Endothelial cell (in vitro differentiated cells): ENCODE data around the gene ETS1. TPM values are rescaled to one million over a fixed set of nuclear protein-coding genes. Genes with fewer than 3 reads are reported as not detected.

Source experiments
- DNase-seq: peaks from one replicate; pipeline ENCODE4 v3.0.0; 2021; ENCODE audit warnings: low spot score
- H3K27ac Mint-ChIP-seq: one replicate; pipeline ENCODE4 v1.8.0; 2021; ENCODE audit warnings: mixed read lengths, inconsistent platforms; ENCODE audit not compliant: unreplicated experiment
- H3K27me3 Mint-ChIP-seq: one replicate; pipeline ENCODE4 v1.8.0; 2021; ENCODE audit warnings: mild to moderate bottlenecking, moderate library complexity, mixed read lengths, inconsistent platforms; ENCODE audit not compliant: unreplicated experiment
- H3K36me3 Mint-ChIP-seq: one replicate; pipeline ENCODE4 v1.8.0; 2021; ENCODE audit warnings: mild to moderate bottlenecking, low read depth, mixed read lengths, inconsistent platforms; ENCODE audit not compliant: unreplicated experiment
- H3K4me1 Mint-ChIP-seq: one replicate; pipeline ENCODE4 v1.8.0; 2021; ENCODE audit warnings: mild to moderate bottlenecking, mixed read lengths, inconsistent platforms; ENCODE audit not compliant: unreplicated experiment
- H3K4me3 Mint-ChIP-seq: one replicate; pipeline ENCODE4 v1.8.0; 2021; ENCODE audit warnings: mild to moderate bottlenecking, mixed read lengths, inconsistent platforms; ENCODE audit not compliant: unreplicated experiment
- H3K9me3 Mint-ChIP-seq: one replicate; pipeline ENCODE4 v1.8.0; 2021; ENCODE audit warnings: mixed read lengths, inconsistent platforms; ENCODE audit not compliant: unreplicated experiment
- total RNA-seq: library from RNA; stranded (reverse); fragmentation: NEBNext Ultra II Directional; extraction: Animal tissue kit (Norgen Biotek cat#: 25700); gene quantifications from one replicate; pipeline ENCODE4 v1.2.1, GENCODE V29; 2021; ENCODE audit not compliant: unreplicated experiment
- TF ChIP-seq, protein P1 (sequence below): fragments of 200-600 bp; sonication (generic); IDR thresholded peaks from one replicate; pipeline ENCODE4 v1.5.0; 2021; ENCODE audit warnings: antibody characterized with exemption; ENCODE audit not compliant: unreplicated experiment

The ETS1 gene
- total RNA-seq, 1 donor from 2014 or later: 309 TPM

DNA sequence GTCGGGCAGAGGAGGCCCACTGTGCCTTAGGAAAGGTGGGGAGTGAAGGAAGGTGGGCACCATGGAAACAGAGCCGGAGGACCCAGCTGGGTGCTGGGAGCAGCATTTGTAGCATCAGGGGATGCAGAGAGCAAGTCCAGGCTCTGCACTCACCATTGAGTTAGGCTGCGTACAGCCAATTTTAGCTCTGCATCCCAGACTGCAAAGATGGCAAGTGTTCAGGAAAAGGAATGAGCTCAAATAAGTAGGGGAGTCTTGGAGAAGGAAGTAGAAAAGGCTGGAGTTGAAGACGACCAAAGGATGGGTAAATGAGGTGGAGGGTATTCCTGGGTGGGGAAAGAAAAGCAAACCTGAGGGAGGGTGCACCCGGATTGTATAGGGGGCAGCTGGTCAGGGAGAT lies 31.6 kb upstream of the ETS1 start:
- no peak for DNase-seq
- peak overlapping the region; percentile 9 for H3K27ac Mint-ChIP-seq
- H3K36me3 Mint-ChIP-seq: no peaks in the 10 kb centered on the region
- H3K4me1 Mint-ChIP-seq: peaks cover 96% of the 10 kb centered on the region
- peaks cover 17% of the 10 kb centered on the region for H3K27me3 Mint-ChIP-seq
- H3K9me3 Mint-ChIP-seq: no peaks in the 10 kb centered on the region
- TF ChIP-seq, protein P1, sequence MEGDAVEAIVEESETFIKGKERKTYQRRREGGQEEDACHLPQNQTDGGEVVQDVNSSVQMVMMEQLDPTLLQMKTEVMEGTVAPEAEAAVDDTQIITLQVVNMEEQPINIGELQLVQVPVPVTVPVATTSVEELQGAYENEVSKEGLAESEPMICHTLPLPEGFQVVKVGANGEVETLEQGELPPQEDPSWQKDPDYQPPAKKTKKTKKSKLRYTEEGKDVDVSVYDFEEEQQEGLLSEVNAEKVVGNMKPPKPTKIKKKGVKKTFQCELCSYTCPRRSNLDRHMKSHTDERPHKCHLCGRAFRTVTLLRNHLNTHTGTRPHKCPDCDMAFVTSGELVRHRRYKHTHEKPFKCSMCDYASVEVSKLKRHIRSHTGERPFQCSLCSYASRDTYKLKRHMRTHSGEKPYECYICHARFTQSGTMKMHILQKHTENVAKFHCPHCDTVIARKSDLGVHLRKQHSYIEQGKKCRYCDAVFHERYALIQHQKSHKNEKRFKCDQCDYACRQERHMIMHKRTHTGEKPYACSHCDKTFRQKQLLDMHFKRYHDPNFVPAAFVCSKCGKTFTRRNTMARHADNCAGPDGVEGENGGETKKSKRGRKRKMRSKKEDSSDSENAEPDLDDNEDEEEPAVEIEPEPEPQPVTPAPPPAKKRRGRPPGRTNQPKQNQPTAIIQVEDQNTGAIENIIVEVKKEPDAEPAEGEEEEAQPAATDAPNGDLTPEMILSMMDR: no peak
- peak overlapping the region; percentile 8 for H3K4me3 Mint-ChIP-seq

DNA sequence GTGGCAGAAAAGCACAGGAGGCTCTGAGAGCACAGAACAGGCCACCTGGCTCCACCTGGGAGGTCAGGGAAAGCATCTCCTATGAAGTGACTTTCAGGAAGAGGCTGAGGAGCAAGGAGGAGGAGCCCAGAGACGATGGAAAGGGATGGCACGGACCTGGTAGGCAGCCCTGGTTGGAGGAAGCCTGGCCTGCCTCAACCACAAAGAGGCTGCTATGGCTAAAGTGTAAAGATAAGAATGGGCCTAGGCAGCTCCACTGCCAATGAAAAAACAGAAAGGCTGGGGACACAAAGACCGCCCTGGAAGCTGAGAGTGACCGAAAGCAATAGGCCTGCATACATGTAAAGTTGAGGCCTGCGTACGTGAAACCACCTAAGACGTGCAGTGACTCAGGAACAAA lies 31.2 kb upstream of the ETS1 start:
- H3K9me3 Mint-ChIP-seq: no peaks in the 10 kb centered on the region
- DNase-seq: no peak
- H3K4me1 Mint-ChIP-seq: peaks cover 96% of the 10 kb centered on the region
- peaks cover 17% of the 10 kb centered on the region for H3K27me3 Mint-ChIP-seq
- H3K27ac Mint-ChIP-seq: no peak overlapping the region
- no peaks in the 10 kb centered on the region for H3K36me3 Mint-ChIP-seq
- TF ChIP-seq, protein P1: no peak
- H3K4me3 Mint-ChIP-seq: no peak overlapping the region

DNA sequence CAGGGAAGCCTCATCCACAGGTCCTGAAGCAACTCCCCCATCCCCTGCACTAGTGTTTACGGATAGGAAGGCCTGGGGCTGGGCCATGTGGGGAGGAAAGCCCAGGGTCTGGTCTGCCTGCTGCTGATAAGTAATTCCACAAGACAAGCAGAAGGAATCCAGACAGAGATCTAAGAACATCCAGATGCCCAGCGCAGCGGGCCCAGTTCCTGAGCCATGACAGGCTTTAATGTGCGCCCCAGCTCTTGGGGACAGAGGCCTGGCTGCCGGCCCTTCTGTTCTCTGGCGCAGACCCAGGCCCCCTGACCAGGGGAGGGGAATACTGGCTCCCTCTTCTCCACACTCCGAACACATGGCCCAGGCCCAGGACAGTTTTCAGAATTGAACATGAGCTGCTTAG lies 28.8 kb upstream of the ETS1 start:
- H3K27me3 Mint-ChIP-seq: peaks cover 17% of the 10 kb centered on the region
- H3K9me3 Mint-ChIP-seq: no peaks in the 10 kb centered on the region
- H3K4me3 Mint-ChIP-seq: no peak overlapping the region
- peak overlapping the region; percentile 83 for H3K27ac Mint-ChIP-seq
- DNase-seq: peak; percentile 44
- no peaks in the 10 kb centered on the region for H3K36me3 Mint-ChIP-seq
- TF ChIP-seq, protein P1: no peak
- H3K4me1 Mint-ChIP-seq: peaks cover 89% of the 10 kb centered on the region

- Mint-ChIP-seq H3K9me3 (no peaks in the 10 kb centered on the region), H3K4me1 (peaks cover 89% of the 10 kb centered on the region), H3K4me3 (no peak overlapping the region), H3K27ac (peak overlapping the region; percentile 82), H3K36me3 (no peaks in the 10 kb centered on the region), H3K27me3 (peaks cover 17% of the 10 kb centered on the region)
- TF ChIP-seq, protein P1: no peak
- no peak for DNase-seq
Measured at GRCh38 chr11:128615612-128616011, 28.3 kb upstream of the ETS1 start.

DNA sequence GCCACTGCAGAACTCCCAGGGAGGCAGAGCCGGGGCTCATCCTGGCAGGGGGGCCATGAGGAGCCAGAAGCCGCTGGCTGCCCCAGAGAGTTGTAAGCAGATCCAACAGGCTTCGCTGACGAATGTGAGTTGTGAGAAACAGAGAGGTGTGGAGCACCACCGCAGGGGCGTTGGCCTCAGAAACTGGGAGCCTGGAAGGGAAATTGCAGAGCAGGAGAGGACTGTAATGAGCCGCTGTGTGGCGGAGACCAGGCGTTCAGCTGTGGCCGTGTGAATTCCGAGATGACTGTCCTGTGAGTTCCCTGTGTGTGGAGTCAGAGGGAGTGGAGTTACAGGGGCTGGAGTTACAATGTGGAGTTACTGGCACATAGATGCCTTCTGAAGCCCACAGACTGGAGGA lies 27.7 kb upstream of the ETS1 start:
- Mint-ChIP-seq H3K27me3 (peaks cover 15% of the 10 kb centered on the region), H3K27ac (peak overlapping the region; percentile 55), H3K9me3 (no peaks in the 10 kb centered on the region), H3K4me1 (peaks cover 88% of the 10 kb centered on the region), H3K4me3 (no peak overlapping the region), H3K36me3 (no peaks in the 10 kb centered on the region)
- no peak for DNase-seq
- TF ChIP-seq, protein P1: no peak
